ENCODE results near the gene KCNMA1.

GRCh38 chr10:77640167-77640566, 2.6 kb upstream of the KCNMA1 start:
- TF ChIP-seq CTCF (IDR thresholded peaks at IDR 0.05; ENCODE audit: poor library complexity, severe bottlenecking) (no peak), EZH2 (IDR thresholded peaks at IDR 0.05; ENCODE audit: borderline replicate concordance, insufficient read depth, low read length, poor library complexity, severe bottlenecking) (no peak), EP300 (conservative IDR thresholded peaks at IDR 0.05; ENCODE audit: poor library complexity, severe bottlenecking) (no peak), RAD21 (conservative IDR thresholded peaks at IDR 0.05) (no peak)

Measured in neural cell (in vitro differentiated cells).